SK-N-SH (cell line): ENCODE data around the gene EXTL2.

Experiments used
- FOXJ3 ChIP-seq: sonication (generic); formaldehyde crosslinking; IDR thresholded peaks from 2 replicates; pipeline ENCODE4 v1.5.1; 2020; ENCODE audit warnings: mild to moderate bottlenecking, missing genetic modification reagents
- NFIC ChIP-seq: IDR thresholded peaks from 2 replicates; pipeline ENCODE4 v1.4.0; 2012; ENCODE audit warnings: borderline replicate concordance
- POLR2AphosphoS5 ChIP-seq: IDR thresholded peaks from 2 replicates; pipeline ENCODE4 v1.6.1; 2012; ENCODE audit warnings: low read depth, low read length
- RAD21 ChIP-seq: IDR thresholded peaks from 2 replicates; pipeline ENCODE4 v1.6.1; 2012; ENCODE audit warnings: mild to moderate bottlenecking, low read length
- TF ChIP-seq, protein P1 (sequence below): fragments of 200-600 bp; sonication (generic); IDR thresholded peaks from 2 replicates; pipeline ENCODE4 v1.6.1; 2017; ENCODE audit warnings: antibody characterized with exemption, mild to moderate bottlenecking, moderate library complexity

GRCh38 chr1:100862591-100862990, 32.1 kb downstream of the EXTL2 start:
- TF ChIP-seq, protein P1, sequence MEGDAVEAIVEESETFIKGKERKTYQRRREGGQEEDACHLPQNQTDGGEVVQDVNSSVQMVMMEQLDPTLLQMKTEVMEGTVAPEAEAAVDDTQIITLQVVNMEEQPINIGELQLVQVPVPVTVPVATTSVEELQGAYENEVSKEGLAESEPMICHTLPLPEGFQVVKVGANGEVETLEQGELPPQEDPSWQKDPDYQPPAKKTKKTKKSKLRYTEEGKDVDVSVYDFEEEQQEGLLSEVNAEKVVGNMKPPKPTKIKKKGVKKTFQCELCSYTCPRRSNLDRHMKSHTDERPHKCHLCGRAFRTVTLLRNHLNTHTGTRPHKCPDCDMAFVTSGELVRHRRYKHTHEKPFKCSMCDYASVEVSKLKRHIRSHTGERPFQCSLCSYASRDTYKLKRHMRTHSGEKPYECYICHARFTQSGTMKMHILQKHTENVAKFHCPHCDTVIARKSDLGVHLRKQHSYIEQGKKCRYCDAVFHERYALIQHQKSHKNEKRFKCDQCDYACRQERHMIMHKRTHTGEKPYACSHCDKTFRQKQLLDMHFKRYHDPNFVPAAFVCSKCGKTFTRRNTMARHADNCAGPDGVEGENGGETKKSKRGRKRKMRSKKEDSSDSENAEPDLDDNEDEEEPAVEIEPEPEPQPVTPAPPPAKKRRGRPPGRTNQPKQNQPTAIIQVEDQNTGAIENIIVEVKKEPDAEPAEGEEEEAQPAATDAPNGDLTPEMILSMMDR = no peak
- TF ChIP-seq RAD21 (no peak), NFIC (peak; percentile 18; the same call in 1 of the 2 replicates), POLR2AphosphoS5 (no peak), FOXJ3 (CRISPR knock-in tag) (no peak)
